Tibial nerve (tissue), 4 donors: ENCODE results near the gene BOLA3. TPM values are rescaled to one million over a fixed set of nuclear protein-coding genes. Genes with fewer than 3 reads are reported as not detected.

ENCODE experiments used
- DNase-seq, 2 donors: peaks; one replicate each; pipeline ENCODE4 v3.0.0-alpha.2; 2019; ENCODE audit warnings: low spot score in 2 of 2
- H3K27ac ChIP-seq, 4 donors: fragments of 200-600 bp; sonication (generic) in 3 of 4; one replicate each; pipeline ENCODE4 v1.5.1; 2017 to 2019; ENCODE audit warnings: mild to moderate bottlenecking in 1 of 4
- H3K27me3 ChIP-seq, 2 donors: fragments of 200-600 bp; sonication (generic) in 1 of 2; one replicate each; pipeline versions ENCODE4 v1.5.1 to v1.6.0; 2017 to 2019
- H3K36me3 ChIP-seq, 3 donors: fragments of 200-600 bp; sonication (generic); one replicate each; pipeline ENCODE4 v1.5.1; 2018 to 2019
- H3K4me1 ChIP-seq, 4 donors: fragments of 200-600 bp; sonication (generic) in 3 of 4; one replicate each; pipeline ENCODE4 v1.5.1; 2017 to 2019
- H3K4me3 ChIP-seq, 4 donors: fragments of 200-600 bp; sonication (generic) in 3 of 4; one replicate each; pipeline ENCODE4 v1.5.1; 2017 to 2019; ENCODE audit warnings: mild to moderate bottlenecking in 1 of 4, moderate library complexity in 1 of 4
- H3K9me3 ChIP-seq, 4 donors: fragments of 200-600 bp; sonication (generic) in 3 of 4; one replicate each; pipeline ENCODE4 v1.5.1; 2017 to 2019
- EP300 ChIP-seq, 2 donors: sonication (generic); formaldehyde crosslinking; IDR thresholded peaks; one replicate each; pipeline ENCODE4 v1.6.1; 2017; ENCODE audit warnings: antibody characterized with exemption in 2 of 2, mild to moderate bottlenecking in 1 of 2
- POLR2A ChIP-seq, 2 donors: fragments of 450-650 bp; IDR thresholded peaks; one replicate each; pipeline ENCODE4 v1.6.1; 2017; ENCODE audit warnings: antibody characterized with exemption in 2 of 2, mild to moderate bottlenecking in 2 of 2, moderate library complexity in 2 of 2
- WGBS, 2 donors: methylation state at CpG; one replicate each; pipeline ENCODE4 v1.1.5; 2018; 5-methylcytosine and 5-hydroxymethylcytosine counted together
- total RNA-seq, 4 donors: library from RNA; depleted of rRNA; stranded (reverse); fragments of >200 nt; gene quantifications; one replicate each; pipeline ENCODE4 v1.1.0, GENCODE V29; 2016
- TF ChIP-seq, protein P1 (sequence below), 5 experiments: fragments of 200-600 bp in 3 of 5; fragments of 450-650 bp in 2 of 5; sonication (generic) in 3 of 5; IDR thresholded peaks; one replicate each; pipeline ENCODE4 v1.5.1; 2016 to 2019; ENCODE audit warnings: antibody characterized with exemption in 5 of 5, mild to moderate bottlenecking in 3 of 5, moderate library complexity in 2 of 5

Gene BOLA3
- total RNA-seq, 4 donors from 2014 or later = 23.2 to 39.5 (median 25.8) TPM

DNA sequence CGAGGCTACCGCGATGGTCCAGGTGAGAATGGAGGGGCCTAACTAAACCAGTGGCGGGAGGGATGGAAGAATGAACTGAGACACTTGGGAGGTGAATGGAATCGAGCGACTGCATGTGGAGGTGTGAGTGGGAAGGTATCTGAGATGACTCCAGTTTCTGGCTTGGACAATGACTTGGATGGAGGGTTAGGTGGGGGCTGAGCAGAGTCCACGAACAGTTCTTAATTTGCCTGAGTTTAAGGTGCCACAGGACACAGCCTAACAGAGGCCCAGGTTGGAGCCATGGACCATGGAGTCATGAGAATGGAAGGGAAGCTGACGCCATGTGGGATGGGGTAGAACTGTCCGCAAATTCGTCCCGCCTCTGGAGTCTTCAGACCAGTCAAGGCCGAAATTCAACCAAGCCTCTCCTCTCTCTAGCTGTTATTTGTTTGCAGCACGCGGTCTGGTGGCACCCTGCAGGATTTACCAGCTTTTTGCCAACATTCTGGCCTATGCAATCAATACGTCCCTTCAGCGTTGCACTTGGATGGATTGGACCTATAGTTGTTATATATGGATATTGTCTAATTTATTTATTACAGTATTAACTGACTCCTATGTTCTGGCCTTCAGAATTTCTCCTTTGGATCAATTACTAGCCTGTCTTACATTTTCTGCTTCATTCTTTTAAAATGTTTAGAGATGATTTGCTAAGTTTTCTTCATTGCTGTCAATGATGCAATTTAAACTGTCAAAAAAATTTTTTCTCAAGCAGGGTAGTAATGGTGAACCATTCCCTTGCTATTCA is 940 bp upstream of the BOLA3 start:
- Histone ChIP-seq H3K27ac (peak overlapping the region in 3 of 4 donors; percentile 73 to 79 (median 74)), H3K4me1 (peaks cover 0 to 32% (median 18%) of the 10 kb centered on the region in 4 donors), H3K27me3 (no peaks in the 10 kb centered on the region), H3K9me3 (no peaks in the 10 kb centered on the region), H3K4me3 (peak overlapping the region; percentile 66 to 82 (median 78)), H3K36me3 (peaks cover 0 to 22% (median 0%) of the 10 kb centered on the region in 3 donors)
- DNase-seq = no peak
- no peak for TF ChIP-seq EP300 (IDR thresholded peaks at IDR 0.05)
- TF ChIP-seq, protein P1, sequence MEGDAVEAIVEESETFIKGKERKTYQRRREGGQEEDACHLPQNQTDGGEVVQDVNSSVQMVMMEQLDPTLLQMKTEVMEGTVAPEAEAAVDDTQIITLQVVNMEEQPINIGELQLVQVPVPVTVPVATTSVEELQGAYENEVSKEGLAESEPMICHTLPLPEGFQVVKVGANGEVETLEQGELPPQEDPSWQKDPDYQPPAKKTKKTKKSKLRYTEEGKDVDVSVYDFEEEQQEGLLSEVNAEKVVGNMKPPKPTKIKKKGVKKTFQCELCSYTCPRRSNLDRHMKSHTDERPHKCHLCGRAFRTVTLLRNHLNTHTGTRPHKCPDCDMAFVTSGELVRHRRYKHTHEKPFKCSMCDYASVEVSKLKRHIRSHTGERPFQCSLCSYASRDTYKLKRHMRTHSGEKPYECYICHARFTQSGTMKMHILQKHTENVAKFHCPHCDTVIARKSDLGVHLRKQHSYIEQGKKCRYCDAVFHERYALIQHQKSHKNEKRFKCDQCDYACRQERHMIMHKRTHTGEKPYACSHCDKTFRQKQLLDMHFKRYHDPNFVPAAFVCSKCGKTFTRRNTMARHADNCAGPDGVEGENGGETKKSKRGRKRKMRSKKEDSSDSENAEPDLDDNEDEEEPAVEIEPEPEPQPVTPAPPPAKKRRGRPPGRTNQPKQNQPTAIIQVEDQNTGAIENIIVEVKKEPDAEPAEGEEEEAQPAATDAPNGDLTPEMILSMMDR (IDR thresholded peaks at IDR 0.05) = no peak
- TF ChIP-seq POLR2A (IDR thresholded peaks at IDR 0.05) = no peak
- WGBS, 2 donors = 44 to 57% methylated on average over 15 to 16 of the region's 16 CpGs

DNA sequence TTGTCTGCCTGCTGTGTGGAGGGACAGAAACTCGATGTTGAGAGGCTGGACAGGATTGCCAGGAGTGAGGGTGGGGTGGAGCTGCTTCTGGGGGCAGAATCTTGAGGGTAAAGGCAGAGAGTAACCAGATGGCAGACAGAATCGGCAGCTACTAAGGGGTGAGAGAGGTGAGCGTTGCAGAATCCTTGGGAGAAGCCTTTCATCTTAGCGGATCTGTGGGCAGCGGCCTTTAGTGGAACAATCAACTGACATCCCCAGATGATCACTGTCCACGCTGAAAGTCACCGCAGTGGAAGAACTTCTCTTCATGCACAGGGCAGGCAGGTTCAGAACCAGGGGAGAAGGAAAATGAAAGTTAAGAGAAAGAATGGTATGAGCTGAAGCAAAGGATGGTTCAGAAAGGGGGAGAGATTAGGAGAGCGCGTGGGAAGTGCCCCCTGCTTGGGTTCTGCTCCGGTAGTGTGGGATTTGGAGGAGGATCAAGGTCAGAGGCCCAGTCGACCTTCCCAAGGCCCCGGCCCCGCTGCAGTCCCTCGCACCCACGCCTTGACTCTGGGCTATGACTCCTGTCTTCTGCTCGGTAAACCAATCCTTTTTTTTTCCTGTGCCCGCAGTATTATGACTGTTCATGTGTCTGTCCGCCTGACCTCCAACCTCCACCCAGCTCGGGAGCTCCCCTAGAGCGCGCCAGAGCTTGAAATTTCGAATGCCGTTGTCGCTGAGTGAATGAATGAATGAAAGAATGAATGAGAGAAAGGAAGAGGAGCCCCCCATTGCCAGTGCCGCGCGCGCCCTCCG is 584 bp downstream of the BOLA3 start:
- TF ChIP-seq POLR2A (IDR thresholded peaks at IDR 0.05) (no peak), EP300 (IDR thresholded peaks at IDR 0.05) (no peak)
- TF ChIP-seq, protein P1 (IDR thresholded peaks at IDR 0.05) = no peak
- no peaks in the 10 kb centered on the region for H3K9me3 ChIP-seq
- peaks cover 0 to 32% (median 18%) of the 10 kb centered on the region in 4 donors for H3K4me1 ChIP-seq
- no peaks in the 10 kb centered on the region for H3K27me3 ChIP-seq
- peak overlapping the region; percentile 26 to 79 (median 54) for H3K27ac ChIP-seq
- no peak for DNase-seq
- peak overlapping the region; percentile 66 to 82 (median 78) for H3K4me3 ChIP-seq
- H3K36me3 ChIP-seq = peaks cover 0 to 29% (median 0%) of the 10 kb centered on the region in 3 donors
- WGBS, 2 donors = 6 to 7% methylated on average over 24 to 29 of the region's 29 CpGs

DNA sequence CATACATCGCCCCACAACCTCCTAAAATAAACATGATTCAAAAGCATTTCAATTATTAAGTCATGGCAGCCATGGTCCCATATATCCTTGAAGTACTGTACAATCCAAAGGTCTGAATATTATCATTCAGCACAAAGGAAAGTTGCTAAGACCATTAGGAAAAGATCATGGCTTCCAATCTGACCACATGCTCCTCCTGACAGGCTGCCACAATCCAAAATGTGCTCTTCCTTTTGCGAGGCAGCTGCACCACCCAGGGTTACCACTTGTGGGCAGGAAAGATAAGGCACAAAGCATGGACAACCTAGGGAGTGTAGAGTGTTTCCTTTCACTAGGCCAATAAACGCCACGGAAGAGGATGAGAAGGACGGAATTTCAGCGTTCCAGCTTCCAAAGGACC is 5.4 kb downstream of the BOLA3 start:
- no peaks in the 10 kb centered on the region for H3K27me3 ChIP-seq
- DNase-seq = no peak
- H3K4me3 ChIP-seq = no peak overlapping the region
- no peak overlapping the region for H3K27ac ChIP-seq
- H3K4me1 ChIP-seq = peaks cover 0 to 22% (median 10%) of the 10 kb centered on the region in 4 donors
- no peaks in the 10 kb centered on the region for H3K9me3 ChIP-seq
- WGBS, 2 donors = 69 to 72% methylated on average over 6 of the region's 6 CpGs
- peaks cover 0 to 65% (median 0%) of the 10 kb centered on the region in 3 donors for H3K36me3 ChIP-seq
- no peak for TF ChIP-seq EP300 (IDR thresholded peaks at IDR 0.05)

DNA sequence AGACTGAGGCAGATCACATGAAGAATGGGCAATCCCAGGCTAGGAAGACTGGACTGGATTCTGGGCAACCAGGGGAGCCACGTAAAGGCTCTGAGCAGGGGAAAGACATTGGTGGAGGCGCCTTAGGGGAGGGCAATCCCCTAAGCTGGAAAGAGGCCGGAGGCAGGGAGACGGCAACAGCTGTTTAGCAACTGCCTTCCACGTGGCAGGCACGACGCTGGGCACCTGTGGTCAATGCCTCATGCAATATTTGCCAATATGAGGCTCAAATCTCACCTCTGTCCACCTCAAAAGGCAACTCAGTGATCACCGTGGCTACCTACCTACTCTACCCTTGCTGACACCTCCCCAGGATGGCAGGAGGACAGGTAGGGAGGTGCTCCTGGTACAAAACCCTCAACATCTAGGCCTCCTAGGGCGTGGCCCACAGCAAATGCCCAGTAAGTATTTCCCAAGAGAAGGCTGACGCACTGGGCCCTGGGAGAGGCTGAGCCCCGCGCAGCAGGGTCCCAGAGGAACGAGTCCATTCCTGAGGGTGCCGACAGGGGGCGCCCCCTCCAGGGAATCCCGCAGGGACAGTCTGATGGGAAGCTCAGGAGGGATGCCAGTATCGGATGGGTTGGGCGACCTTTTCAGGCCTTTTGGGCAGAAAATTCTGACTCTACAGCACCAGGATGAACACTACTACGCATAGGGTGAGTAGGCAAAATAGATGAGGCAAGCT is 8.9 kb downstream of the BOLA3 start:
- DNase-seq = no peak
- Histone ChIP-seq H3K36me3 (peaks cover 0 to 70% (median 0%) of the 10 kb centered on the region in 3 donors), H3K4me1 (no peaks in the 10 kb centered on the region), H3K9me3 (no peaks in the 10 kb centered on the region), H3K27ac (no peak overlapping the region), H3K4me3 (no peak overlapping the region), H3K27me3 (no peaks in the 10 kb centered on the region)
- TF ChIP-seq EP300 (IDR thresholded peaks at IDR 0.05) (no peak), POLR2A (IDR thresholded peaks at IDR 0.05) (no peak)
- TF ChIP-seq, protein P1 (IDR thresholded peaks at IDR 0.05) = no peak
- WGBS, 2 donors = 88% methylated on average over 19 of the region's 19 CpGs
